Panc1 (cell line): Measurements from ENCODE around the gene CCR7.

Experiments used
- POLR2AphosphoS5 ChIP-seq: IDR thresholded peaks from 2 replicates; pipeline ENCODE4 v1.6.1; 2012; ENCODE audit warnings: mild to moderate bottlenecking, low read depth, low read length, moderate library complexity
- SIN3A ChIP-seq: IDR thresholded peaks from 2 replicates; pipeline ENCODE4 v1.6.1; 2012; ENCODE audit warnings: low read depth, mild to moderate bottlenecking, low read length, moderate library complexity, borderline replicate concordance; ENCODE audit not compliant: insufficient read depth
- TCF7L2 ChIP-seq: IDR thresholded peaks from 2 replicates; pipeline ENCODE4 v1.6.1; 2011; ENCODE audit warnings: mild to moderate bottlenecking, low read depth, low read length, inconsistent platforms
- TF ChIP-seq, protein P1 (sequence below): fragments of 450-650 bp; IDR thresholded peaks from 2 replicates; pipeline ENCODE4 v1.5.1; 2017; ENCODE audit warnings: mild to moderate bottlenecking

DNA sequence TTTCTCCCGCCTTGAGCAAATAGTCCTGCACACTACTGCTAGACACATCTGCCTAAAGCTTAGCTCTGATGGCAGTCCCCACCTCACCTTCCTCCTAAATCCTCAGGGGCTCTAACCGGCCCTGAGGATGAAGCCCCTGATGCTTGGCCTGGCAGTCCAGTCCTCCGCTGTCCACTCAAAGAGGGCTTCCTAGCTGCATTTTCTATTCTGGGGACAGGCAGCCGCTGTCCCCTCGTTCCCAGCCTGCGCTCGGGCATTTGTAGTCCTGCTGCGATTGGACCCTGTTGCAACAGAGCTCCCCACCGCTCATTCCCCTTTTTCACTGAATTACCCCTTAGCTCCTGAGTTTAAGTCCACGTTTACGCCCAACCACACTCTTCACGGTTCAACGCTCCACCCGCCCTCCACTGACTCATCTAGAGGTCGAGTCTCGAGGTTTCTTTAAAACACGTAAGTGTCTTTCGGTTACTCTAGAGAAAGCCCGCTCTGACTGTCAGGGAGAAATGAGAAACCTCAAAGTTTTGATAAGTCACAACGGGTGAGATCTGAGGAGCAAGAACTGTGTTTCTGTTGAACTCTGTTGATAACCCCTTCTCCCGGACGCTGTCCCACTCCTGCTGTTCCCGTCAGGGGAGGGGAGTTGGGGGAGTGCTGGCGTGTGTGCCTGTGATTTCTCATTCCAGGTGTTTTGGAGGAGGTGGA lies 4.5 kb downstream of the CCR7 start:
- TF ChIP-seq, protein P1, sequence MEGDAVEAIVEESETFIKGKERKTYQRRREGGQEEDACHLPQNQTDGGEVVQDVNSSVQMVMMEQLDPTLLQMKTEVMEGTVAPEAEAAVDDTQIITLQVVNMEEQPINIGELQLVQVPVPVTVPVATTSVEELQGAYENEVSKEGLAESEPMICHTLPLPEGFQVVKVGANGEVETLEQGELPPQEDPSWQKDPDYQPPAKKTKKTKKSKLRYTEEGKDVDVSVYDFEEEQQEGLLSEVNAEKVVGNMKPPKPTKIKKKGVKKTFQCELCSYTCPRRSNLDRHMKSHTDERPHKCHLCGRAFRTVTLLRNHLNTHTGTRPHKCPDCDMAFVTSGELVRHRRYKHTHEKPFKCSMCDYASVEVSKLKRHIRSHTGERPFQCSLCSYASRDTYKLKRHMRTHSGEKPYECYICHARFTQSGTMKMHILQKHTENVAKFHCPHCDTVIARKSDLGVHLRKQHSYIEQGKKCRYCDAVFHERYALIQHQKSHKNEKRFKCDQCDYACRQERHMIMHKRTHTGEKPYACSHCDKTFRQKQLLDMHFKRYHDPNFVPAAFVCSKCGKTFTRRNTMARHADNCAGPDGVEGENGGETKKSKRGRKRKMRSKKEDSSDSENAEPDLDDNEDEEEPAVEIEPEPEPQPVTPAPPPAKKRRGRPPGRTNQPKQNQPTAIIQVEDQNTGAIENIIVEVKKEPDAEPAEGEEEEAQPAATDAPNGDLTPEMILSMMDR, result peak; percentile 50
- TF ChIP-seq SIN3A (no peak), POLR2AphosphoS5 (no peak), TCF7L2 (no peak)
